Activated CD4-positive, alpha-beta memory T cell treated with anti-CD3 and anti-CD28 coated beads, Interleukin-2, amount 10 ng/mL, durations not matched to agents 7 days and 5 days (primary cell): Measurements from ENCODE around the gene DSE. TPM values are rescaled to one million over a fixed set of nuclear protein-coding genes. Genes with fewer than 3 reads are reported as not detected.

Experiments
- CTCF ChIA-PET: fragments of 350-600 bp; sonication (Branson Sonifier 250); formaldehyde crosslinking; loops from one replicate; lab custom pipeline; 2021; ENCODE audit warnings: antibody characterized with exemption, inconsistent platforms; lab: Charles Lee
- POLR2A ChIA-PET: fragments of 350-600 bp; sonication (Branson Sonifier 250); formaldehyde crosslinking; loops from one replicate; lab custom pipeline; 2021; ENCODE audit warnings: antibody characterized with exemption; lab: Charles Lee
- DNase-seq: peaks from one replicate; pipeline ENCODE4 v3.0.0-alpha.2; 2020
- H3K27ac Mint-ChIP-seq: one replicate; pipeline ENCODE4 v1.8.0; 2021; ENCODE audit warnings: mild to moderate bottlenecking, mixed read lengths
- H3K27me3 Mint-ChIP-seq: one replicate; pipeline ENCODE4 v1.8.0; 2021; ENCODE audit warnings: mixed read lengths
- H3K36me3 Mint-ChIP-seq: one replicate; pipeline ENCODE4 v1.8.0; 2021; ENCODE audit warnings: low read depth, mixed read lengths
- H3K4me1 Mint-ChIP-seq: one replicate; pipeline ENCODE4 v1.8.0; 2021; ENCODE audit warnings: mixed read lengths
- H3K4me3 Mint-ChIP-seq: one replicate; pipeline ENCODE4 v1.8.0; 2021; ENCODE audit warnings: mild to moderate bottlenecking, mixed read lengths
- H3K9me3 Mint-ChIP-seq: one replicate; pipeline ENCODE4 v1.8.0; 2021; ENCODE audit warnings: mixed read lengths
- total RNA-seq, 2 experiments: library from RNA; stranded (reverse); gene quantifications; one replicate each; pipeline ENCODE4 v1.2.3, GENCODE V29; 2021

The DSE gene
- total RNA-seq, 2 experiments from 2014 or later = 5.1 to 7.5 TPM

DNA sequence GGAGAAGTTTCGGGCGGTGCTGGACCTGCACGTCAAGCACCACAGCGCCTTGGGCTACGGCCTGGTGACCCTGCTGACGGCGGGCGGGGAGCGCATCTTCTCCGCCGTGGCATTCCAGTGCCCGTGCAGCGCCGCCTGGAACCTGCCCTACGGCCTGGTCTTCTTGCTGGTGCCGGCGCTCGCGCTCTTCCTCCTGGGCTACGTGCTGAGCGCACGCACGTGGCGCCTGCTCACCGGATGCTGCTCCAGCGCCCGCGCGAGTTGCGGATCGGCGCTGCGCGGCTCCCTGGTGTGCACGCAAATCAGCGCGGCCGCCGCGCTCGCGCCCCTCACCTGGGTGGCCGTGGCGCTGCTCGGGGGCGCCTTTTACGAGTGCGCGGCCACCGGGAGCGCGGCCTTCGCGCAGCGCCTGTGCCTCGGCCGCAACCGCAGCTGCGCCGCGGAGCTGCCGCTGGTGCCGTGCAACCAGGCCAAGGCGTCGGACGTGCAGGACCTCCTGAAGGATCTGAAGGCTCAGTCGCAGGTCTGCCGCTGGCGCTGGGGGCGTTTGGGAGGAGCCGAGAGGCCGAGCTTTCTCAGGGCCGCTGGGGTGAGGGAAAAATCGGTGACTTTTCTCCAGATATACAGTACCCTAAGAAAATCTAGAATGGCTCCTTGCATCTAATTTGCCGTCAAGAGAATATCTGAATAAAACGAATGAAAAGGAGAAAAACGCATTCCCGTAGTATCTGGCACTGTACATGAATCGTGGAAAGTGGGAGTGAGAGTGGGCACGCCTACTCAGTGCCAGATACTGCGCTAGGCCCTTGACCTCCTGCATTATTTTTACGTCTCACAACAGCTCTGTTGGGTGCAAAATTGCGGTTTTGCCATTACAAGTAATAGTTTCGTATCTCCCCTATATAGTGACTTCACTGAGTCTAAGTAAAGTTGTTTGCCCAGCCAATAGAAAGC lies 91.5 kb downstream of the DSE start:
- Mint-ChIP-seq H3K4me1 (peaks cover 68% of the 10 kb centered on the region), H3K27me3 (peaks cover 31% of the 10 kb centered on the region), H3K4me3 (peak overlapping the region; percentile 62), H3K27ac (no peak overlapping the region), H3K9me3 (no peaks in the 10 kb centered on the region), H3K36me3 (peaks cover 9% of the 10 kb centered on the region)
- CTCF ChIA-PET = no interaction called here
- POLR2A ChIA-PET = interaction anchor here (1.0 to 1.1 kb wide), 2 partner anchors 10 to 362 kb away, joined by 3 read pairs; partner anchors contain the start of gene NT5DC1
- DNase-seq = peak; percentile 63

DNA sequence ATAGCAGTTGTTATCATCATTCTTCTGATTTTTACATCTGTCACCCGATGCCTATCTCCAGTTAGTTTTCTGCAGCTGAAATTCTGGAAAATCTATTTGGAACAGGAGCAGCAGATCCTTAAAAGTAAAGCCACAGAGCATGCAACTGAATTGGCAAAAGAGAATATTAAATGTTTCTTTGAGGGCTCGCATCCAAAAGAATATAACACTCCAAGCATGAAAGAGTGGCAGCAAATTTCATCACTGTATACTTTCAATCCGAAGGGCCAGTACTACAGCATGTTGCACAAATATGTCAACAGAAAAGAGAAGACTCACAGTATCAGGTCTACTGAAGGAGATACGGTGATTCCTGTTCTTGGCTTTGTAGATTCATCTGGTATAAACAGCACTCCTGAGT lies 92.6 kb downstream of the DSE start:
- CTCF ChIA-PET = interaction anchor here (1.0 kb wide), 1 partner anchor 170 kb away, joined by 3 read pairs; no protein-coding TSS in a partner anchor
- peaks cover 64% of the 10 kb centered on the region for H3K4me1 Mint-ChIP-seq

DNA sequence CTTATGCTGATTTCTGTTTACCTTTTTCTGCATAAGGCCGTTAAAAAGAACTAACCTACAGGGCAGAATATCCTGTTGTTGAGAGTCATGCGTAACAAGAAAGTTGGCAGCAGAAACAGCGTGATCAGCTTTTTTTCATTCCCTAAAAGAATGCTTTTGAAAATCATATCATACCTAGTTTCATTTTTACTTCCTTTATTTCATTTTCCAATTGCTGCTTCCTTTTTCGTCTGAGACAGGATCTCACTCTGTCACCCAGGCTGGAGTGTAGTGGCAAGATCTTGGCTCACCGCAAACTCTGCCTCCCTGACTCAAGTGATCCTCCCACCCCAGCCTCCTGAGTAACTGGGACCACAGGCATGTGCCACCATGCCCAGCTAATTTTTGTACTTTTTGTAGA lies 94.5 kb downstream of the DSE start:
- H3K4me3 Mint-ChIP-seq = no peak overlapping the region
- H3K9me3 Mint-ChIP-seq = no peaks in the 10 kb centered on the region
- no peak overlapping the region for H3K27ac Mint-ChIP-seq
- no peak for DNase-seq
- ChIA-PET POLR2A (no interaction called here), CTCF (interaction anchor here (1.3 kb wide), 2 partner anchors 9 to 20 kb away, joined by 4 read pairs; no protein-coding TSS in a partner anchor)
- peaks cover 50% of the 10 kb centered on the region for H3K4me1 Mint-ChIP-seq
- H3K36me3 Mint-ChIP-seq = peaks cover 9% of the 10 kb centered on the region
- H3K27me3 Mint-ChIP-seq = peaks cover 36% of the 10 kb centered on the region

More for the DNA sequence above, 92.6 kb downstream of the DSE start:
- Mint-ChIP-seq H3K36me3 (peaks cover 9% of the 10 kb centered on the region), H3K9me3 (no peaks in the 10 kb centered on the region), H3K4me3 (no peak overlapping the region), H3K27me3 (peaks cover 33% of the 10 kb centered on the region), H3K27ac (no peak overlapping the region)
- DNase-seq = no peak
- POLR2A ChIA-PET = no interaction called here

DNA sequence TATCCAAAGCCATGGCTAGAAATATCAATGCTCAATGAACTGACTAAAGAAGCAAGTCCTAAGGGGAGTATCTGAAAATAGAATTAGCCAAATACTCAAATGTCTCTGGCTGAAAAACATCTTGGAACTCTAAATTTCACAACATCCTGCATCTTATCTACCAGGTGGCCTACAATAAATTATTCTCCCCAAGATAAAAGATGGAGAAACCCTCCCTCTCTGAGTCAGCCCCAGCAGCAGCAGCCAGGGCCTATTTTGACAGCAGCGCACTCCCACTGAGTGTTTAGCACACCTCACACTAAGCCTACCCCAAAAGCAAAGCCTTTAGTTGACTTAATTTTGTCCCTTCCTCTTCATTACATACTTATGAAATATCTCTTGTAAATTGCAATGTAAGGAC lies 96.3 kb downstream of the DSE start:
- Mint-ChIP-seq H3K36me3 (peaks cover 9% of the 10 kb centered on the region), H3K9me3 (no peaks in the 10 kb centered on the region), H3K27ac (no peak overlapping the region), H3K4me1 (peaks cover 38% of the 10 kb centered on the region), H3K4me3 (no peak overlapping the region), H3K27me3 (peaks cover 38% of the 10 kb centered on the region)
- ChIA-PET CTCF (no interaction called here), POLR2A (no interaction called here)
- DNase-seq = no peak

DNA sequence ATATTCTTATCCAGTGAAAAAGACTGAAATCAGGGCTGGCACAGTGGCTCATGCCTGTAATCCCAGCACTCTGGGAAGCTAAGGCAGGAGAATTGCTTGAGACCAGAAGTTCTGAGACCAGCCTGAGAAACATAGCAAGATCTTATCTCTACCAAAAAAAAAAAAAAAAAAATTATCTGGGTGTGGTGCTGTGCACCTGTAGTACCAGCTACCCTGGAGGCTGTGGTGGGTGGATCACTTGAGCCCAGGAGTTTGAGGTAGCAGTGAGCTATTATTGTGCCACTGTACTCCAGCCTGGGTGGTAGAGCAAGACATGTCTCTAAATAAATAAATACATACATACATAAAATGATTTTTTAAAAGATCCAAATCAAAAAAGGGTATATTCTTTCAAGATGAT lies 96.8 kb downstream of the DSE start:
- H3K9me3 Mint-ChIP-seq = no peaks in the 10 kb centered on the region
- H3K27ac Mint-ChIP-seq = no peak overlapping the region
- ChIA-PET POLR2A (no interaction called here), CTCF (no interaction called here)
- H3K27me3 Mint-ChIP-seq = peaks cover 35% of the 10 kb centered on the region
- peaks cover 36% of the 10 kb centered on the region for H3K4me1 Mint-ChIP-seq
- H3K36me3 Mint-ChIP-seq = peaks cover 7% of the 10 kb centered on the region
- no peak overlapping the region for H3K4me3 Mint-ChIP-seq
- DNase-seq = no peak

DNA sequence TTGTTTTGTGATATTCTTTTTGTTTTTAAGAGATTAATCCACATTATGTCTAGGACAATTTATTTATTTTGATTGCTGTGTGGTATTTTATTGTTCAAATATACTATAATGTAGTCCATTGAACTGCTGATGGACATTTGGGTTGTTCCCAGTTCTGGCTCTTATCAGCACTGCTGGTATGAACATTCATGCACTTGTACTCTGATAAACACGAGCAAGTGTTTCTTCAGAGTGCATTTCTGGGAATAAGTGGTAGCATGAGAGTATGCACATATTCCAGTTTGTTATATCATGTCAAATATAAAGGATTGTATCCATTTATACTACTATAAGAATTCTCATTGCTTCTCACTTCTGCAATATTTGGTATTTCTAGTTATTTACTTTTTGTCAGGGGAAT lies 97.5 kb downstream of the DSE start:
- Mint-ChIP-seq H3K27ac (no peak overlapping the region), H3K4me1 (peaks cover 29% of the 10 kb centered on the region), H3K4me3 (no peak overlapping the region), H3K36me3 (peaks cover under 1% of the 10 kb centered on the region), H3K27me3 (peaks cover 29% of the 10 kb centered on the region), H3K9me3 (no peaks in the 10 kb centered on the region)
- POLR2A ChIA-PET = no interaction called here
- CTCF ChIA-PET = no interaction called here
- no peak for DNase-seq

DNA sequence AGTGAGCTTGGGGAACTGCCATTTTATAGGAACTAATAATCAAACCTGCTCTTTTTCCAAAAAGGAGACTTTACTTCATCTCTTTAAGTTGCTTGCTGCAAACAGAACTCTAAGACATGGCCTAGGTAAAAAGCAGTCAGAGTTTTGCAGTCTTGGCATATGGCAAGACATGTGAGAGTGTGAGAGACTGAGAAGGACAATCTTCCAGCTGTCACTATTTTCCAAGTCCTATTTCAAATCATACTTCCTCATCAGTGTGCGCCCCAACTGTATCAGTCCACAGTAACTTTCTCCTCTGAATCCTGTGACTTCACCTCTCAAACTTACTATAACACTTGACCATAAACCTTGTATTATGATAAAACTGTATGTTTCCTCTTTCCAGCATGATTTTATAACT lies 100.8 kb downstream of the DSE start:
- H3K27me3 Mint-ChIP-seq = peaks cover 21% of the 10 kb centered on the region
- H3K27ac Mint-ChIP-seq = no peak overlapping the region
- ChIA-PET POLR2A (no interaction called here), CTCF (no interaction called here)
- H3K4me1 Mint-ChIP-seq = peaks cover 33% of the 10 kb centered on the region
- no peaks in the 10 kb centered on the region for H3K9me3 Mint-ChIP-seq
- H3K36me3 Mint-ChIP-seq = no peaks in the 10 kb centered on the region
- no peak overlapping the region for H3K4me3 Mint-ChIP-seq
- DNase-seq = no peak

DNA sequence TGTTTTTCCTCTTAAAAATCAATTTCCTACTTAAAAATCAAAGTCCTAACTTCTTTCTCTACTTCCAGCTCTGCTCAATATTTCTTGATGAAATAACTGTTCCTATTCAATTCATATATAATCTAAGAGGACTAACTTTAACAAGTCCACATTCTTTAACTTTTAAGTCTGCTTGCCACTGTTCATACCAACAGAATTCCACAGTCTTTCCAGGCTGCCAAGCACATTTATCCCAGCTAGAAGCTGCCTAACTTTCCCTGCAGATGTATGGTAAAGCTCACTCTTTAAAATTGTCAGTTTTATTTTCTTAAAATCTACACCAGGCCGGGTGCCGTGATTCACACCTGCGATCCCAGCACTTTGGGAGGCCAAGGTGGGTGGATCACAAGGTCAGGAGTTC lies 102.0 kb downstream of the DSE start:
- Mint-ChIP-seq H3K27me3 (peaks cover 25% of the 10 kb centered on the region), H3K36me3 (no peaks in the 10 kb centered on the region), H3K4me3 (no peak overlapping the region), H3K4me1 (peaks cover 27% of the 10 kb centered on the region), H3K27ac (no peak overlapping the region), H3K9me3 (no peaks in the 10 kb centered on the region)
- CTCF ChIA-PET = no interaction called here
- POLR2A ChIA-PET = no interaction called here
- no peak for DNase-seq

DNA sequence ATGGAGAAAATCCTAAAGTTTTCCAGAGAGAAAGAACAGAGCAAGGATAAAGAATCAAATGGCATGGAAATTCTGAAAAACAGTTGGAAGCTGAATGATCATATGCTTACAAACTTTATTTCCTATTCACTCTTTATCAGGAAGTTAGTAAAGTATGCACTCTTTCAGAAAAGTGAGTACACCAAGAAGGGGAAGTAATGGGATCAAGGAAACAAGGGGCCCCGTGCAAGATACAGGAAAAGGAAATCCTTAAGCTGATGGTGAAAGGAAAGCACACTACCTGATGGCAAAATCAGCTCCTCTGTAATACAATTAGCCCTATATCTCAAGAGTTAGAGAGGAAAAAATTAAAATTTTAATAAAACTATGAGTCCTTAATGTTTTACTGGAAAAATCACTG lies 104.4 kb downstream of the DSE start:
- H3K4me1 Mint-ChIP-seq = peaks cover 25% of the 10 kb centered on the region
- no peaks in the 10 kb centered on the region for H3K9me3 Mint-ChIP-seq
- no peaks in the 10 kb centered on the region for H3K36me3 Mint-ChIP-seq
- no peak for DNase-seq
- peaks cover 19% of the 10 kb centered on the region for H3K27me3 Mint-ChIP-seq
- H3K4me3 Mint-ChIP-seq = no peak overlapping the region
- ChIA-PET POLR2A (interaction anchor here (2.2 kb wide), 1 partner anchor 196 kb away, joined by 5 read pairs; the partner anchor contains the start of gene TSPYL1), CTCF (interaction anchor here (1.2 kb wide), 1 partner anchor 11 kb away, joined by 4 read pairs; no protein-coding TSS in a partner anchor)
- H3K27ac Mint-ChIP-seq = peak overlapping the region; percentile 57

DNA sequence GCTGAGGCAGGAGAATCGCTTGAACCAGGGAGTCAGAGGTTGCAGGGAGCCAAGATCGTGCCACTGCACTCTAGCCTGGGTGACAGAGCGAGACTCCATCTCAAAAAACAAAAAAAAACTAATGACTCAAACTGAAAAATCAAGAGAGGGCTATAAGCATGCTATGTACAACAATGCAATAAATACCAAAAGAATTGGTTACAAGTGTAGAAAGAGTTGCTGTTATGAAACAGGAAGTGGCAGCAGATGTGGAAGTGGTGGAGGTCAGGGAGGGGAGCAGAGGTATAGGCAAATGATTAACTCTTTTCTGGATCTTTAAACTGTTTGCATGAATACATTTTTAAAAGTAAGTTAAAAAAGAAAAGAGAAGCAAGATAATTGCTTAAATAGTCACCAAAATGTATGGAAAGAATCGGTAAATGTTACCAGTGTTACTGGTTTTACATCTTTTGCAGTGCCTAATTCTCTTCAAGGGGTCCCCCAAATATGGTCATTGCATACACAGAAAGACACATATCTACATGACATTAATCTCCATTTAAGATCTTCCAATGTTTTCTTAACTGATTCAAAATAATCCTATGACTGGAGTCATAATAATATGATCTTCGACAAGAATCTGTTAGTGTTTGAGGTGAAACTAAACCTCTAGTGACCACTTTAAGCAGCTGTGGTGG lies 105.4 kb downstream of the DSE start:
- CTCF ChIA-PET = no interaction called here
- Mint-ChIP-seq H3K36me3 (no peaks in the 10 kb centered on the region), H3K9me3 (no peaks in the 10 kb centered on the region), H3K4me1 (peaks cover 25% of the 10 kb centered on the region), H3K27ac (peak overlapping the region; percentile 57), H3K27me3 (peaks cover 18% of the 10 kb centered on the region), H3K4me3 (no peak overlapping the region)
- peak; percentile 69 for DNase-seq
- POLR2A ChIA-PET = interaction anchor here (2.2 kb wide), 1 partner anchor 197 kb away, joined by 5 read pairs; the partner anchor contains the start of gene TSPYL1

DNA sequence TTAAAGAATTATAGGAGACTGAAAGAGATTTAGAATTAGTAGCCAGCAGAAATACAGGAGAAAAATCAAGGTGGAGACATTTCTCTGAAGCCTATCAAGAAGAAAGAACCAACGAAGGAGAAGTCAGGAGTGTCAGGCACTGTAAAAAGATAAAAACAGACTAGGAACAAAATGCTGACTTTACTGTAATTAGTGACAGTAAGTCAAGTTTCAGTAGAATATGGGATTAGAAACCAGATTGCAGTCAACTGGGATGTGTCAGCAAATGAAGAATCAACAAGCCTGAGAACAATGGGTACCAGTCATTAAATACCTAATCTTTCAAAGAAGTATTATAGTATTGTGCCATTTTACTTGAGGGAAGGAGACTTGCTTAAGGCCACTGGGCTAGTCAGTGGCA lies 112.0 kb downstream of the DSE start:
- no peak for DNase-seq
- Mint-ChIP-seq H3K27me3 (peaks cover 42% of the 10 kb centered on the region), H3K4me3 (no peak overlapping the region), H3K9me3 (no peaks in the 10 kb centered on the region), H3K27ac (no peak overlapping the region), H3K4me1 (no peaks in the 10 kb centered on the region), H3K36me3 (no peaks in the 10 kb centered on the region)
- ChIA-PET POLR2A (no interaction called here), CTCF (interaction anchor here (1.1 kb wide), 1 partner anchor 30 kb away, joined by 3 read pairs; no protein-coding TSS in a partner anchor)

DNA sequence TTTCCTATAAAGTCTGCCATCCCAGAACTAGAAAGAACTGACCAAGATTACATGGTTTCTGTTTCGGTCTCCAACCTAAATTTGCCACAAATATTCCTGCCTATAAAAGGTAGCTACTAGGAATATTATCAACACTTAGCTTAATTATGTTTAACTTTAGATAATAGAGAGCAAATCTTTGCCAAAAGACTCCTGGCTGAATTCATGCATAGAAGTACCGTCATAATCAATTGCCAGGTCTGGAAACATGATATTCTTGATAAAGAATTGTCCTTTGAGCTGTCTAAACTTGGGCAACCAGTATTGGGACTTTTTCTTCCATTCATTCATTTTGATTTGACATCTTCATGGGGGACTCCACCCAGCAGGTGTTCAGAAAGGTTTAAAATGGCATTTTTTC lies 112.9 kb downstream of the DSE start:
- Mint-ChIP-seq H3K36me3 (no peaks in the 10 kb centered on the region), H3K27me3 (peaks cover 44% of the 10 kb centered on the region), H3K4me3 (no peak overlapping the region), H3K27ac (no peak overlapping the region), H3K9me3 (no peaks in the 10 kb centered on the region), H3K4me1 (no peaks in the 10 kb centered on the region)
- CTCF ChIA-PET = interaction anchor here (1.1 kb wide), 1 partner anchor 30 kb away, joined by 3 read pairs; no protein-coding TSS in a partner anchor
- POLR2A ChIA-PET = no interaction called here
- DNase-seq = no peak
